SW480 (cell line): Measurements from ENCODE around the gene PTPN3.
A peak's percentile ranks its signal among the peaks of the same experiment; 100 is the strongest.
"Not testable (repeated sequence)": the region's sequence is repeated elsewhere in the genome, so short reads cannot be mapped to it uniquely, and the experiment has no call there.

Source experiments
- DNase-seq: peaks from one replicate; pipeline ENCODE4 v3.0.0-alpha.2; 2016; ENCODE audit warnings: low spot score

PTPN3 gene

GRCh38 chr9:109346904-109347303 is 151.2 kb downstream of the PTPN3 start:
- DNase-seq = no peak

- no peak for DNase-seq
Observed at GRCh38 chr9:109344866-109345265, 153.2 kb downstream of the PTPN3 start.

- DNase-seq = no peak
Observed at GRCh38 chr9:109342878-109343277, 155.2 kb downstream of the PTPN3 start.

- DNase-seq = no peak
Observed at GRCh38 chr9:109341561-109341960, 156.5 kb downstream of the PTPN3 start.

- DNase-seq = not testable (repeated sequence)
Observed at GRCh38 chr9:109340979-109341378, 157.1 kb downstream of the PTPN3 start.

- no peak for DNase-seq
Observed at GRCh38 chr9:109336409-109336808, 161.7 kb downstream of the PTPN3 start.

- no peak for DNase-seq
Observed at GRCh38 chr9:109335929-109336328, 162.2 kb downstream of the PTPN3 start.

GRCh38 chr9:109335121-109335520 is 163.0 kb downstream of the PTPN3 start:
- no peak for DNase-seq

- no peak for DNase-seq
Observed at GRCh38 chr9:109331353-109331752, 166.8 kb downstream of the PTPN3 start.

GRCh38 chr9:109329638-109330258 is 168.4 kb downstream of the PTPN3 start:
- DNase-seq = peak; percentile 54

GRCh38 chr9:109328978-109329637 is 169.0 kb downstream of the PTPN3 start:
- DNase-seq = peak; percentile 85
